ENCODE data around the gene ENSA. TPM values are rescaled to one million over a fixed set of nuclear protein-coding genes. Genes with fewer than 3 reads are reported as not detected.
A peak's percentile ranks its signal among the peaks of the same experiment; 100 is the strongest.

ENSA gene
- polyA plus RNA-seq, 1 donor (not counting 4 experiments of a cell fraction or from before 2014, with no cell fraction given): 102 TPM

- Histone ChIP-seq H3K27me3 (ENCODE audit: control insufficient read depth, extremely low read depth, insufficient read depth, low read length) (no peaks in the 10 kb centered on the region), H3K4me2 (ENCODE audit: control insufficient read depth, extremely low read depth, insufficient read depth, low read depth, low read length) (peak overlapping the region; percentile 11), H3K9me3 (ENCODE audit: control insufficient read depth, low read depth, low read length) (no peaks in the 10 kb centered on the region), H3K4me1 (ENCODE audit: control insufficient read depth, extremely low read depth, insufficient read depth, low read length) (peaks cover 56% of the 10 kb centered on the region), H3K79me2 (ENCODE audit: control insufficient read depth, insufficient read depth, low read length) (peaks cover 48% of the 10 kb centered on the region), H3K4me3 (ENCODE audit: control insufficient read depth in 2 of 3, extremely low read depth in 1 of 3, insufficient read depth in 2 of 3, low read depth in 1 of 3, low read length in 3 of 3) (peak overlapping the region in 1 of 3 experiments; percentile 34), H3K36me3 (ENCODE audit: control insufficient read depth in 2 of 2, extremely low read depth in 1 of 2, insufficient read depth in 2 of 2, low read length in 2 of 2) (peaks cover 20 to 50% of the 10 kb centered on the region in 2 experiments), H3K9ac (ENCODE audit: control insufficient read depth, extremely low read depth, insufficient read depth, low read length) (no peak overlapping the region), H3K9me1 (ENCODE audit: control insufficient read depth, extremely low read depth, insufficient read depth, low read length) (peaks cover 4% of the 10 kb centered on the region), H3K27ac (ENCODE audit: control insufficient read depth, insufficient read depth, low read length) (peak overlapping the region; percentile 15), H4K20me1 (ENCODE audit: control insufficient read depth, extremely low read depth, insufficient read depth, low read length) (peaks cover 46% of the 10 kb centered on the region), H2AFZ (ENCODE audit: control insufficient read depth, low read length) (no peak overlapping the region)
- DNase-seq (ENCODE audit: low read depth, low spot score) (no peak), FAIRE-seq (no peak)
- dilution Hi-C loops (cut with MboI; ENCODE audit: extremely low pct_ligation_motif_present, low sequenced_read_pairs): no loop called here
- TF ChIP-seq EZH2 (IDR thresholded peaks at IDR 0.05; ENCODE audit: low read length): no peak
- TF ChIP-seq CTCF (optimal IDR thresholded peaks at IDR 0.05 in 1 of 3, IDR thresholded peaks at IDR 0.05 in 1 of 3, conservative IDR thresholded peaks at IDR 0.05 in 1 of 3; ENCODE audit: extremely low read depth in 1 of 3, insufficient read depth in 2 of 3, low read length in 3 of 3): no peak
Measured at GRCh38 chr1:150572918-150573647, 56.3 kb downstream of the ENSA start.

Small RNA genes lying within 50 kb of the gene (small RNA-seq; reads per million reads assigned to genes)
- gene RF00015 (ENCODE audit: insufficient read length in 3 of 3, low read depth in 3 of 3, low replicate concordance in 1 of 3): 0 reads per million in 3 experiments
- gene RF00561 (ENCODE audit: insufficient read length in 3 of 3, low read depth in 3 of 3, low replicate concordance in 1 of 3): 0 reads per million in 3 experiments

Other genes starting within 250 kb of the ENSA start
- 26.6 to 37.5 TPM (median 28.4 TPM) in 3 replicates for gene TARS2, start 142.2 kb downstream of the ENSA start, polyA plus RNA-seq
- 23.6 to 63.8 TPM (median 26.3 TPM) in 3 replicates for gene ECM1, start 121.5 kb downstream of the ENSA start, polyA plus RNA-seq
- 0.12 to 0.13 TPM in 2 of 3 replicates, not detected in the other for gene FALEC, start 113.9 kb downstream of the ENSA start, polyA plus RNA-seq
- gene ADAMTSL4, start 80.2 kb downstream of the ENSA start, polyA plus RNA-seq: 7.0 to 22.8 TPM (median 7.0 TPM) in 3 replicates
- gene MCL1, start 50.0 kb downstream of the ENSA start, polyA plus RNA-seq: 105 to 237 TPM (median 156 TPM) in 3 replicates
- 14.0 to 22.2 TPM (median 19.5 TPM) in 3 replicates for gene GOLPH3L, start 67.5 kb upstream of the ENSA start, polyA plus RNA-seq
- 1.4 to 3.3 TPM (median 2.4 TPM) in 3 replicates for gene HORMAD1, start 91.3 kb upstream of the ENSA start, polyA plus RNA-seq
- 1.4 to 1.8 TPM (median 1.7 TPM) in 3 replicates for gene CTSS, start 136.2 kb upstream of the ENSA start, polyA plus RNA-seq
- gene CTSK, start 178.6 kb upstream of the ENSA start, polyA plus RNA-seq: 20.0 to 71.7 TPM (median 40.5 TPM) in 3 replicates
- 17.8 to 22.1 TPM (median 19.6 TPM) in 3 replicates for gene ARNT, start 247.0 kb upstream of the ENSA start, polyA plus RNA-seq

Data from keratinocyte (primary cell).